ENCODE measurements around the gene SNTB2.

The SNTB2 gene

DNA sequence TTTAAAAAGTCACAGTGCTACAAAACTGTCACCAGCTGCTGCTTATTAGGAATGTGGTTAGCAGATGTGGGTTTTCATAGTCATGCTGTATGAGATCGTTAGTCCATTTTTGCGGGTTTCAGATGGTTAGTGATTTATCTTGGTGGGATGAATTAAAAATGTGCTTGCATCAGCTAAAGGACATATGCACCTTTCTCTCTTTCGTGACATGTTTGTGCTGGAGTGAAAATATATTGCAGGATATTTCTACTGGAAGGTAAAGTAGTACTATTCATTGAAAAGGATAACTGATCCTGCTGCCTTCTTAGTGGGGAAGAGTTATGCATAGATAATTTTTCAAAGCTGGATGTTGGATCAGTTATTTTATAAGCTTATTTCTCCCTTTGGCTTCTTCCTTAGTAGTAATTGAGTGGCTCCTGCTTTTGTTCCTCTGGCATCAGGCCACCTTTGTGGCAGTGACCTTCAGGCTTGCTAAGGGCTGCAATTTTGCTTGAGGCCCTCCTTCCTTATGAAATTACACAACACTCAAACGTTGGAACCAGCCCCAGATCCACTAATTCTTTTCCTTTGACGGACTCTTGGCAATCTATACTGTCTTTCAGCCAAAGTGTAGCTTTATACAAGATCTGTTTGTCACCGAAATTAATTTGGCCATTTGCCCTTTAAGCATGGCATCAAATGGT is 7.5 kb upstream of the SNTB2 start:
- in situ Hi-C loops (cut with HindIII; ENCODE audit: low sequenced_read_pairs), result no loop called here

DNA sequence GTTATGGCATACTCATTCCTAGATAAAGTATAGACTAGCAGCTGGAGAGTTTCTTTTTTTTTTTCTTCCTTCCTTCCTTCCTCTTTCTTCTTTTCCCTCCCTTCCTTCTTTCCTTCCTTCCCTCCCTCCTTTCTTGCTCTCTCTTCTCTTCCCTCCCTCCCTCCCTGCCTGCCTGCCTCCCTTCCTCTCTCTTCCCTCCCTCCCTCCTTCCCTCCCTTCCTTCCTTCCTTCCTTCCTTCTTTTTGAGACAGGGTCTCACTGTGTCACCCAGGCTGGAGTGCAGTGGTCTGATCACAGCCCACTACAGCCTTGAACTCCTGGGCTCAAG is 7.0 kb upstream of the SNTB2 start:
- in situ Hi-C loops (cut with HindIII; ENCODE audit: low sequenced_read_pairs), result no loop called here

DNA sequence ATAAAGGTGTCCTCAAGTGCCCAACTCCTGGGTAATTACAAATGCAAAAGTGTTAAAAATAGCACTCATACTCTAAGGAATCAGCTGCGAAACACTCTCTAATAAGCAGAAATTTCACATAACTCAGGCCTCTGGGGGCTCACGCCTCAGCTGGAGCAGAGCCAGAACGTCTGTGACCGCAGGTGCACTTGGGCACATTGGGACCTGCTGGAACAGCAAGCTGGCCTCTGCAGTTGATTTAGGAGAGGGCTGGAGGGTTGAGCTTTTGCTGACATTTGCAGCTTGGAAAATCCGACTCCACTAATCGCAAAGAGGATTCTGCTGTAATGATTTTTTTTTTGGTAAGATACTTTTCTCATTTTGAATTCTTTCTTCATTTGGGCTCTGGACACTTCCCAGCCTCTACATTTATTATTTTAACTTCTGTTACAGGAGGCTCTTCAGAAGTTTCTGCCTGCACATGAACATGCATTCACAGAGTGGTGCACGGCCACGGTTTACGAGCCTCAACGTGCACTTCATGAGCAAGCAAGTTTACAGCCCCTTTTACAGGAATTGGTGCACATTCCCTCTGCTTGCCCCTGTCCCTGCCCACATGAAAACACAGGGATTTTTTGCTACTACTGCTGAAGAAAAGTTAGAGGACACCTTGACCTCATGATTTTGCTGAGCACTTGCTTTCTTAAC is 4.1 kb upstream of the SNTB2 start:
- in situ Hi-C loops (cut with HindIII; ENCODE audit: low sequenced_read_pairs), result no loop called here

DNA sequence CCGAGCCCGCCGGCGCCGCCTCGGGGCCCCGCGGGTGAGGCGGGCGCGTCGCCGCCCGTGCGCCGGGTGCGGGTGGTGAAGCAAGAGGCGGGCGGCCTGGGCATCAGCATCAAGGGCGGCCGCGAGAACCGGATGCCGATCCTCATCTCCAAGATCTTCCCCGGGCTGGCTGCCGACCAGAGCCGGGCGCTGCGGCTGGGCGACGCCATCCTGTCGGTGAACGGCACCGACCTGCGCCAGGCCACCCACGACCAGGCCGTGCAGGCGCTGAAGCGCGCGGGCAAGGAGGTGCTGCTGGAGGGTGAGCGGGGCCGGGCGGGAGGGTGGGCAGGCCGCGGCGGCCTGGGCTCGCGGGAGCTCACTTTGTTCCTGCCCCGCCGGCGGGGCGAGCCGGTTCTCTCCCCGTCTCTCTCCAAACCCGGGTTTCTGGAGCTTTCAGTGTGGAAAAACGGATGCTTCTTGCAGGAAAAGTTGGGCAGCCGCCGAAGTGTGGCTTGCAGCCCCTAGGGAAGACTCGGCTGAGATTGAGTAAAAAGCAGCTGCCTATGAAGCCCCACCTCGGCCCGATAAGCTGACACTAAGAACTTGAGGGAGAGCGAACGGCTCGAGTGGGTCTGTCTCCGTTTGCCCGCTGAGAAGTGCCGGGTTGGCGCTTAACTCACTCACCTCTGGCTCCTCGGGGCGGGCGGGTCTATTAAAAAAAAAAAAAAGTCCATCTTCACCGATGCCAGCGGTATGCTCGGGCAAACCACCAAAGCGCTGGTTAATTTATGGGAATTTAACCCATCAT is 677 bp downstream of the SNTB2 start:
- in situ Hi-C loops (cut with HindIII; ENCODE audit: low sequenced_read_pairs), result no loop called here

DNA sequence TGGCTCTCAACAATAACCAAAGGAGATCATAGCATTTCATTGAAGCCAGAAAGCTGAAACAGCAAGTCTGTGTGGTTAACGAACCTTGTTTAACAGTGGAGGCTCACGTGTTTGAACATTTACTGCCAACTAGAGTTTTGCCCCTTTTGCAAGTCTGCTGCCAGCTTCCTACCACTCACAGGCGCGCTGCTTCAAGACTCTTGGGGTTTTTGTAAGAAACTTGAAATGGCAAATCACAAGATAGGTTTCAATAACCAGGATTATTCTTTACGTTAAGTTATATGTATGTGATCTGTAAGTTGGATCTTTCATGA is 1.2 kb downstream of the SNTB2 start:
- in situ Hi-C loops (cut with HindIII; ENCODE audit: low sequenced_read_pairs), result no loop called here

DNA sequence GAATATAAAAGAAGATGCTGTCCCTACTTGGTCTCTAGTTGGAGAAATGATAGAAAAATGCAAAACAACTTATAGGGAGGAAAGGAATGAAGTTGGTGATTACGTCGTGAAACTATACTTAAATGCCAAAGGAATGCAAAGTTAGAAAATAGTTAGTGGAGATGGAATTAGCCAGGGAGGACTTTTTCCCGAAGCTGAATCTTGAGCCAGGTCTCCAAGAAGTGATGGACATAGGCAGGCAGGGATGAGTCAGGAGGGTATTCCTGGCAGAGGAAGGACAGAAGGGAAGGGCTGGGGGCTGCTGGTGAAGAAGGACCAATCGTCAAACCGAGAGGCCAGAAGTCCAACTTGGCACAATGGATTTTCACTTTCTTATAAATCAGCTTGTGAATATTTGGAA is 1.8 kb downstream of the SNTB2 start:
- in situ Hi-C loops (cut with HindIII; ENCODE audit: low sequenced_read_pairs), result no loop called here

DNA sequence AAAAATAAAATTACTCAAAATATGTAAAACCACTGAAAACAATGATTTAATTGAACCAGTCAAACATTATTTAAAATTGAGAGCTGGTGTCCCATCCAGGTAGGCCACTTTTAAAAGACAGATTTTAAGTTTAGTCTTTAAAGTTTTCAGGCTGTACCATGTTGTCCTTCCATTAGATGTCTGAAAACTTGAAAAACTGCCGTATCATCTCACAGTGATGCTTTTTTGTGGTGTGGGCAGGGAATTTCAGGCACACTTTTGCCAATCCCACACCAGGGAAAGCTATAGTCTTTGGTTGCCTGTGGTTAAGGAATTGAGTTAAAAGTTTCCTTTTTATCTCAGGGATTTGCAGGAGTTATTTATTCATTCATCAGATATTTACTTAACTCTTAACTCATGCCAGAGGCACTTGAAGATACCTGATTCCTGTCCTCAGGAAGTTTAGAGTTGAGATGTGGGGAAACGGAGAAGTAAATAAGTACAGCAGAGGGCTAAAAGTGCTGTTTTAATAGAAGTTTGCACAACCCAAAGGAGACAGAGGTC is 3.2 kb downstream of the SNTB2 start:
- in situ Hi-C loops (cut with HindIII; ENCODE audit: low sequenced_read_pairs), result no loop called here

DNA sequence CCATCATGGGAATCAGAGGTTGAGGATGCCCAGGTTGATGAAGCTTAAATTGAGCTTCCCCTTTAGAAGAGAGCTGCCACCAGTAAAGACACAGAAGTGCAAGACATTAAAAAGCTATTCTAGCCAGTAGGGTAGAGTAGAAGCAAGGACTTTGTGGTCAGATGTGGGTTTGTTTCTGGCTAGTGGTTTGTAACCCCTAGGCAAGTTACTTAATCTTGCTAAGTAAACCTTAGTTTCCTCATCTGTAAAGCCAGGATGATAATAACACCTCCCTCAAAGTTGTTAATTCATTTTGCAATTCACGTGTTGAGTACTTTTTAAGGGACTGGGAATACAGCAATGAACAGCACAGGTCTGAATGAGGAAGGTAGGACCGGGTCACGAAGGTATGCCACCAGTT is 3.6 kb downstream of the SNTB2 start:
- in situ Hi-C loops (cut with HindIII; ENCODE audit: low sequenced_read_pairs), result no loop called here

DNA sequence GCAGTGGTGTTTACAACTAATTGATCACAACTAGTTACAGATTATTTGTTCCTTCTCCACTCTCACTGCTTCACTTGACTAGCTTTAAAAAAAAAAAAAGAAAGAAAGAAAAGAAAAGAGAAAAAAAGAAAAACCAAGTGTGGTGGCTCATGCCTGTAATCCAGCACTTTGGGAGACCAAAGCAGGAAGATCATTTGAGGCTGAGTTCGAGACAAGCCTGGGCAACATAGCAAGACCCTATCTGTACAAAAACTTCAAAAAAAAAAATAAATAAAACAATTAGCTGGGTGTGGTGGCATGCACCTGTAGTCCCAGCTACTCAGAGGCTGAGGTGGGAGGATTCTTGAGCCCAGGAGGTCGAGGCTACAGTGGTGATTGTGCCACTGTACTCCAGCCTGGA is 4.2 kb downstream of the SNTB2 start:
- in situ Hi-C loops (cut with HindIII; ENCODE audit: low sequenced_read_pairs), result no loop called here

DNA sequence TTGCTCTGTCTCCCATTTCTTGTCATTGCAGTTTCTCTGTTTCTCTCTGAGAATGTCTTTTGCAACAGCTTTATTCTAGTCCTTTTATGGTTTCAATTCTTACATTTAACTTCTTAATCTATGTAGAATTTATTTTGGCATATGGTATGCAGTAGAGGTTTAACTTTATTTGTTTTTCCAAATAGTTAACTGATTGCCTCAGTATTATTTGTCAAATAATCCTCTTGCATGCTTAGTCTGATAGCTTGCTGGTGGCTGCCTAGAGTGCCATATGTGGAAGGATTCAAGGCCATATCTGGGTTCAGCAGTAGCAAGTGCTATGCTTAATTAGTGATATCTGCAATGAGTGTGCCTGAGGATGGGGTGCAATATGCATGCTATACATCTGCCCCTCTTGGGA is 6.9 kb downstream of the SNTB2 start:
- in situ Hi-C loops (cut with HindIII; ENCODE audit: low sequenced_read_pairs), result no loop called here

DNA sequence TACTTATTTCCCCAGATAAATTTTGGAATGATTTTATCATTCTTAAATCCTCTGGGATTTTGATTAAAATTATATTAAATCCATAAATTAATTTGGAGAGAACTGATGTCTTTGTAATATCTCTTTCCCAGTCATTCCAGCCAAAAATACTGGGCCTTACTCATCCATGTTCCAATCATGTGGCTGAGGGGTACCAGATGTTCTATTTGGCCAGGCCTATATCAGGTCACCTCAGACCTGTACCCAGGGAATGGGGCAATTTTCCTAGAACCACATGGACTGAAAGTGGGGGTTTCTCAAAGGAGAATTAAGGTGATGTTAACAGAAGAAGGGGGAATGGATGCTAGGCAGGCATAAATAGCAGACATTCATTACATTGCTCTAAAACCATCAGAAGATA is 7.5 kb downstream of the SNTB2 start:
- in situ Hi-C loops (cut with HindIII; ENCODE audit: low sequenced_read_pairs), result no loop called here

DNA sequence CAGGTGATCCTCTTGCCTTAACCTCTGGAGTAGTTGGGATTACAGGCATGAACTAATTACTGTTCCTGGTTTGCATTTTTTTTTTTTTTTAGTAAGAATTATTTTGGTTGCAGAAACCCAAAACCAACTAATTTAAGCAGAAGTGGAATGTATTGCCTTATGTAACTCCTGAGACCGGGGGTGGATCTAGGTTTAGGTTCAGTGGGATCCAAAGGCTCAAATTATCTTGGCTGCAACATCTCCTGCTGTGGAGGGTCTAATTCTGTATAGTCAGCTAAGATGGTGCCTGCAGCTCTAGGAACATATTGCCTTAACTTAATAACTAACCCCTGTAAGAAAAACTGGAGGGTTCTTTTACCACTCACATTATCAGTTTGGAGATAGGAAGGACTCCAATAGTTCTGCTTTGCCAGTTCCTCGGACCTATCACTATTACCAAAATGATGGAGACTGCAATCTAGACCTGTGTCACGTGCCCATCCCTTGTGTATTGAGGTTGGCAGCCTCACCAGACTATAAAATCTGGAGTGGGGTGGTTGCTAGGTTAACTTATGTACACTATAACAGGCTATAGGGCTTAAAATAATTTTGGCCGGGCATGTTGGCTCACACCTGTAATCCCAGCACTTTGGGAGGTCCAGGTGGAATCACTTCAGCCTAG is 8.5 kb downstream of the SNTB2 start:
- in situ Hi-C loops (cut with HindIII; ENCODE audit: low sequenced_read_pairs), result no loop called here

DNA sequence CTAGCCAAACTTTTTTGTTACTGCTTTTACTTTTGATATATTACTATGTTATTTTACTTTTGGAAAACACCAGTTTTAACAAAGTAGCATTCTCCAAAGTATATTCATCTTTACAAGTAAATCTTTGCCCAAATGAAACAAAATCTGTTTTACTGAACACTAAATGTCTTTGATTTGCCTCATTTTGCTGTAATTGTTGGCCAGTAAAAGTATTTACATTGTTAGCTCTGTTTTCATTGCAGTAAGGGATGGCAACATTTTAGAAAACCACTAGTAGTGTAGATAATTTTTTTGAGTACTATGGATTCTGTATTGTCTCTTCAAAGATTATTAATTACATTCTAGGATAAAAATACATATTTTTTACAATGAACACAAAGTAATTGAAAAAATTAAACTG is 10.6 kb downstream of the SNTB2 start:
- in situ Hi-C loops (cut with HindIII; ENCODE audit: low sequenced_read_pairs), result no loop called here

DNA sequence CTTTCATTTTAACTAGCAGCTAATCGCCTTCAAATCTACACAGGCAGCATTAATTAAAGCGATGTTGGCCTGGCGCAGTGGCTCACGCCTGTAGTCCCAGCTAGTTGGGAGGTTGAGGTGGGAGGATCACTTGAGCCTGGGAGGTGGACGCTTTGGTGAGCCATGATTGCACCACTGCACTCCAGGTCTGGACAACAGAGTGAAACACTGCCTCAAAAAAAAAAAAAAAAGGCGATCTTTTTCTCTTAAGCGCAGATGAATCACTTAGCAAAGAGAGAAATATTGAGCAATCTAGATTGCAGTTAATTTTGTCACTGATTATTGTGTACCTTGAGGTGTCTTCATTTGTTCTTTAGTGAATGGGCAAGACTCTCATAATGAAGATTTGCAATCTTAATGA is 12.4 kb downstream of the SNTB2 start:
- in situ Hi-C loops (cut with HindIII; ENCODE audit: low sequenced_read_pairs), result no loop called here

DNA sequence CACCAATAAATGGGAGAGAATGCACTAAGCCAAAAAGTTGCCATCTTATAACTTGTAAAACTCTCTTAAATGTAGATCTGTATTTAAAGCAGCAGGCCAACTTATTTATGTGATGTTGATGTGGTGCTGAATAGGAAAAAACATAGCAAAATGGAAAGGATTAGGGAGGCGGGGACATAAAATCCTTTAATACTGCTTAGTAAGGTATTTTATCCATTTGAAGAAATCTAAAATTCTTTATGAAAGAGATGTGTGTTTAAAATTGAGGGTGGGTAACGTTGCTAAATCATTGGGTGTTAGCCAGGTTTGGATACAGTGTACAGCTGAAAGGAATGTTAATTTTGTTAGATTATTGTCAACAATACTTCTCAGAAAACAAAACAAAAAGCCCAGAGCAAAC is 14.3 kb downstream of the SNTB2 start:
- in situ Hi-C loops (cut with HindIII; ENCODE audit: low sequenced_read_pairs), result no loop called here

DNA sequence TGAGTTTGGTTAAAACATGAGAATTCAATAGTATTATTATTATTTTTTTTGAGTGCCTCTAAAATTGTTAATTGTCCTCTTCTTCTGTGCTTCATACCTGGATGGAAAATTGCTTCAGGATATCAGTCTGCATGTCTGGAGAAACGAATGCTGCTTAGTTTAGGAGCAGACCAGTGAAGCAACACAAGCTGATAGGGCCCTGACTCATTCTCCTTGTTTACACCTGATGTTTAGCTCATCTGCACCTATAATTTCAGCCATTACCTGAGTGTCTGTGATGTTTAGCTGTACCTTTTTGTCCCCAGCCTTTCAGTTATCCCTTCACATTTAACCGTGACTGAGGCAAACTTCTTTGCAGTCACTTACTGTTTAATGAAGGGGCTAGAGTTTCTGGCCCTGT is 14.8 kb downstream of the SNTB2 start:
- in situ Hi-C loops (cut with HindIII; ENCODE audit: low sequenced_read_pairs), result no loop called here

DNA sequence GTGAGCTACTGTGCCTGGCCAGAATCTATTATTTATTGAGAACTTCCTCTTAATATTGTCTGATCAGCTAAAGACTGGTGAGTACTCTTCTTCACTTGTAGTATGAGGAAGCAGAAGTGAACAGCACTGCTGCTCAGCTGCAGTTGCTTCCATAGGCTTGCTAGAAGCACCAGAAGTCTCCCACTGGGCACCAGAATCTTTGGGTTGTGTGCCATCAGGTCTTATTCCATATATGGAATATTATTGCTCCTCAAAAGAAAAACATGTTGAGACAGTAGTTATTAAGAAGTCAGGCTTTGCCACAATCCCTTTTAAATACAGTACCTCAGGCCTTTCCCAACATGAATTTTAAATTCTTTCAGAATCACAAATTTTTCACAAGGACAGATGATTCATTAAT is 17.2 kb downstream of the SNTB2 start:
- in situ Hi-C loops (cut with HindIII; ENCODE audit: low sequenced_read_pairs), result no loop called here

DNA sequence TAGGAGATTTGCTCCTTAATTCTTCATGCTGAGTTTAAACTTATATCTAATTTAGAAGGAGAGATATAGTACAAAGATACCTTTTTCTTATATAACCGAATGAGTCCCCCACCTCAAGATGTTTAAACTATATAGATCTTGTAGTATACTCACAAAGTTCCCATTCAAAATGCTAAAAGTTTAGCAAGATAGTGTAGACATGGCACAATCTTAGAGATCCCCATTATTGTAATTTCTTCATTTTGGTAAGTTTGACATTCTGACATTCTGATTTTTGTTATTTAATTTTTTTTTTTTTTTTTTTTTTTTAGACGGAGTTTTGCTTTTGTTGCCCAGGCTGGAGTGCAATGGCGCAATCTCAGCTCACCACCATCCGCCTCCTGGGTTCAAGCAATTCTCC is 22.8 kb downstream of the SNTB2 start:
- in situ Hi-C loops (cut with HindIII; ENCODE audit: low sequenced_read_pairs), result no loop called here

DNA sequence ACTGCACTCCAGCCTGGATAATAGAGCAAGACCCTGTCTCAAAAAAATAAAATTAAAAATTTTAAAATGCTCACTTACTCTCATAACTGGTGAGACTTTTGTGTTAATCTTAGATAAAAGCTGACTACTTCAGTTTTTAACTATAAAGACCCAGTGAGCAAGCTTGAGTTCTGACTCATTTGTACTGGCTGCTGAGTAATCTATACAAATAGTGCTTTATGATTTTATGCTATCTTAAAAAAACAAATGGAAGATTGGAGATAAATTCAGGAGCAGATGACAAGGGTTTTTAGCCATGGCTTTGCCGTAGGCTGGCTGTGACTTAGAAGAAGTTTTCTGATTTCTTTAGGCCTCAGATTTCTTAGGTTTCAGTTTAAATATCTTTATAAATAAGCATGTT is 30.5 kb downstream of the SNTB2 start:
- in situ Hi-C loops (cut with HindIII; ENCODE audit: low sequenced_read_pairs), result no loop called here

DNA sequence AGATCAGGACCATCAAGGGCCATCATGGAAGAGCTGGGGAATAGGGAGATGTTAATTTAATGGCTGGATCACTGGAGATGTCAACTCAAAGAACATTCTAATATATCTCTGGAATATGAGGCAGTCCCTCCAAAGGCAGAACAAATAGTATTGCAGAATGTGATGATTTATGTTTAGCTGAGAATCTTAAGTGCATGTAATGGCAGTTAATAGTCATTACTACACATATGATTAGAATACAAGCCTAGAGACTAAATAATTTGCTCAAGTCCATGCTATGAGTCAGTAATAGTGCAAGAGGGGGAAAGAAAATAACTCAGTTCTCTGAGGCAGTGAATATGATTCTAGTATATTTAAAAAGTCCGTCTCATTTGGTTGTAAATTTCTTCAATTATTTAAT is 32.3 kb downstream of the SNTB2 start:
- in situ Hi-C loops (cut with HindIII; ENCODE audit: low sequenced_read_pairs), result no loop called here

DNA sequence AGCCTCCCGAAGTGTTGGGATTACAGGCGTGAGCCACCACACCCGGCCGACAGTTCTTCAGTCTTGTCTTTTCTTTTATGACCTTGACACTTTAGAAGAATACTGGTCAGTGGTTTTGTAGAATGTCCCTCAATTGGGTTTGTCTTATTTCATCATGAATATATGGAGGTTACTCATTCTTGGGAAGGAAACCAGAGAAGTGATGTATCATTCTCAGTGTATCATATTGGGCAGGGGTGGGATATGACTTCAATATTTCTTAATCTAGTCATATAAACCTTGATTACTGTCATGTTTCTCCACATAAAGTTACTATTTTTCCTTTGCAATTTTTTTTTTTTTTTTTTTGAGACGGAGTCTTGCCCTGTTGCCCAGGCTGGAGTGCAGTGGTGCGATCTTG is 36.9 kb downstream of the SNTB2 start:
- in situ Hi-C loops (cut with HindIII; ENCODE audit: low sequenced_read_pairs), result no loop called here

DNA sequence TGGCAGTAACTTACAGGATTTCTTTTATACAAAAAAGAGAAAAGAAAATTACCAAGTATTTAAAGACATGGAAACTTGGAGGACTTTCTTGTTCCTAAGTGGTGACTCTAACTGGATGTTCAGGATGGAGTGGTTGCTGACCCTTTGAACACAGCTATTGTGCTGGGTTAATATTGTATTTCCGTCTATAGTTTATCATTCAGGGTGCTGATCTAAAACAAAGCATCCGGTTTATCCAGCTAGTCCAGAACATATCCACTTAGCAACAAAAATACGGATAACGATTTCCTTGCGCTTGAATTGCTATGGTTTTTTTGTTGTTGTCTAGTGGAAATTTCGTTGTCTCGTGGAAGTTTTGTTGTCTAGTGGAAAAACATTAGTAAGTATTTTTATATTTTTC is 38.2 kb downstream of the SNTB2 start:
- in situ Hi-C loops (cut with HindIII; ENCODE audit: low sequenced_read_pairs), result no loop called here
